HG03097 (cell line): ENCODE data around the gene PCGF1.

Experiments
- ATAC-seq: cut with Tn5 transposase; IDR thresholded peaks from one replicate; pipeline ENCODE4 v1.9.1; 2021; ENCODE audit not compliant: unreplicated experiment, low FRiP score

PCGF1 gene

DNA sequence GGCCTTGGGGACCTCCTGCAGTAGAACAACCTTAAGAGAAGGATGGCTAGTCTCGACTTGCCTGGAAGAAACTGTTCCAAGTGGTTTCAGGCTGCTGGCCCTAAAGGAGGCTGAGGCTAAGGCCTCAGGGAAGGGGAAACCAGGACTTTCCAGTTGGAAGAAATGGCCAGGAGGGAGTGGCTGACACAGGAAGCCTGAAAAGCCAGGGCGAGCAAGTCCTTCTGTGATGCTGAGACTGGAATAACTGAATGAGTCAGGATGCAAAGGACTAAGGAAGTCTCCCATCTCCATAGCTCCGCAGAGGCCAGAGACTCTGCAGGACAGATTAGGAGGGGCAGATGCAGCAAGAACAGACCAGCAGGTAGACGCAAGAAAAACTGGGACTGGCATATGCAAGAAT is 29.6 kb upstream of the PCGF1 start:
- no peak for ATAC-seq

DNA sequence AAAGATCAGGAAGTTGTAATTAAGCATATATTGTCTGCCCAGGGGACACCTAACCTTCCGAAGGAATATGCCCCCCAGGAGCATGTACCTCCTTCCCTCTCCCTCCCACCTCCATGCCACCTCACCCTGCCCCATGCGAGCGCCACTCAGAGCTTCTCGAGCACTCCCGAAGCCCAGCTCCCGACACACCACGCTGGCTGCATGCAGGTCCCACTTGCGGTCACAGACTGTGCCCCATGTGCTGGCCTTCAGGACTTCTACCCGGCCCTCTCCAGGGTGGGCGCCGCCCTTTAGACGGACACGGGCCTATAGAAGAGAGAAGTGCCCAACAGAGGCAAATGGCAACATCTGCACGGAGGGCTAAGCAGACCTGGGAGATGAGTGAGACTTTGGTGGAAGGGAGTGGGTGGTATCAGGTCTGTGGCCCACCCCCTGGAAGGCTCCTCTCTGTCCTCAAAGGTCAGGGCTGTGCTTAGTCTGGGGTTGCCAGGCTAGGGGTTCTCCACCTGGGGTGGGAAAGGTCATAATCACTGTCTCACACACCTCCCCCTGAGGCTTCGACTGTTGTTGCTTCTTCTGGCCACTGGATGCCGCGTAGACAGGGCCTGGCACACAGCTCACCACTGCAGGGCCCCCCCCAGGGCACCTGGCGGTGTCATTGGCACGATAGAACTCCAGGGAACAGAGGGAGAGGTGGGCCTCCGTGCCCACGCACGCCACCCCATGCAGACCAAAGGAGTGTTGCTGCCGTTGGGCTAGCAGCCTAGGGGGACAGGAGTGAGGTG is 28.9 kb upstream of the PCGF1 start:
- ATAC-seq, result no peak

DNA sequence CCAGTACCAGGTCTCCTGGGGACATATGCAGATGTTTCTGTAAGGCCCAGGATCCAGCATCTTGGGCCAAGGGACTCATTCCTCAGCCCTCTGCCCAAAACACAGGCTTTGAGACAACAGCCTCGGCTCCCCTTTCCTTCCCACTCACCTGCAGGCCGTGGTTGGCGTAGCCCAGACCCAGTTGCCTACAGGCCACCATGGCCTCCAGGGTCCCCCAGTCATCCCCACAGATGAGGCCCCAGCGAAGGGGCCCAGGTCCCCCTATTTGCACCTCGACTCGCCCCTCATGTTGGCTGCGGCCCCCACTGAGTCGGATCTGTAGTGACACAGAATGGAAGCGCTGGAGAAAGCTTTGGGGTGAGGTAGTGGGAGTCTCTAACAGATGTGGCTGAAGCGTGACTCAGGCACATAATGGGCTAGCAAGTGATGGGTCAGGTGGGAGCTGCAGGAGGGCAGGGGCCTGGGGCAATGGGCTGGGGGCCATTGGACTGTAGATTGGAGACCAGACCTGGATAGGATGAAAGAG is 28.0 kb upstream of the PCGF1 start:
- ATAC-seq, result no peak

DNA sequence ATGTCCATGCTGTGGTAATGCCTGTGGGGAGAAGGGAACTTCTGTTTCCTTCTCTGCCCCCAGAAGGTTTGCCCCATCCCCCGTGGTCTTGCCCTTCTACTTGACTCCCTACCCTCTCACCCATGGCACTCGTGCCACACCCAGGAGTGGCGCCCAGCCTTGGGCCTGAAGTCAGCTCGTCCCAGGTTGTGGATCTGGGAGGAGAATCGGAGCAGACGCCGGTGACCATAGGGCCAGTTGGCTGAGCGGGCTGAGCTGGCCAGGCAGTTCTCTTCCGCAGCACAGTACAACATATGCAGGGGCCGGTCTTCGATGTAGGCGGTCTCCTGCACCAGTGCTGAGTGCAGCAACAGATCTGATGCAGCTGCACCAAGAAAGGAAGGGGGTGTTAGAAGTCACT is 26.9 kb upstream of the PCGF1 start:
- ATAC-seq, result no peak

DNA sequence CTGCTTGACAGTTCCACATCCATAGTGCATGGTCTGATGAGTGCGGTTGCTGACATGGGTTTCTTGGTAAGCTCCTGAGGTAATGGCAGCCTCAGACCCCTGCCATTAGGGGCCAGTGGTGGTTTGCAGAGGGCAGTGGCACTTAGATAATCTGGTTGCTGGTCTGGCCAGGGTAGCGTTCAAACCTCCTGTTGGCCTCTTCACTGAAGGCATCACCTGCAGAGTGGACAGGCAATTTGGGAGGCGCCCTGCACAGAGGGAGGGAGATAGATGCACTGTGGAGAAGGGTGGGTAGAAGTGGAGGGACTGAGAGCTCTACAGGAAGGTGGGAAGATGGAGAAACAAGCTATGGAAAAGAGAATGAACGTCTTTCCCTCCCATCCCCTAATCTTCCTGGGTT is 26.0 kb upstream of the PCGF1 start:
- no peak for ATAC-seq

DNA sequence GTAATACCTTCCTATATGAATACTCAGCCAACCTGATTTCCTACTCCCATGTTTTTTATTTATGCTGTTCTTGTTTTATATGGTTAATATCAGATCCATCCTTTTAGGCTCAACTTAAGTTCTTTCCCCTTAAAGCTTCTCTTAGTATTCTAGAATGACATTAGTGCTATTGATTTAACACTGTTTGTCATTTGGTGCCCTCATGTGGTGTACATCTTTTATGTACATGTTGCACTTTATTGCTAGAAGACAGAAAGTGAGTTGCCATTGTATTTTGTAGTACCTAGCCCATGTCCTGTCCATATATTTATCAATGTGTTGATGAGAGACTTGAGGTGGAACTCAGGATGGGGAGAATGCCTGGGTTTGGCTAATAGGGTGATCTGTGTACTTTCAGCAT is 24.7 kb upstream of the PCGF1 start:
- ATAC-seq, result no peak

DNA sequence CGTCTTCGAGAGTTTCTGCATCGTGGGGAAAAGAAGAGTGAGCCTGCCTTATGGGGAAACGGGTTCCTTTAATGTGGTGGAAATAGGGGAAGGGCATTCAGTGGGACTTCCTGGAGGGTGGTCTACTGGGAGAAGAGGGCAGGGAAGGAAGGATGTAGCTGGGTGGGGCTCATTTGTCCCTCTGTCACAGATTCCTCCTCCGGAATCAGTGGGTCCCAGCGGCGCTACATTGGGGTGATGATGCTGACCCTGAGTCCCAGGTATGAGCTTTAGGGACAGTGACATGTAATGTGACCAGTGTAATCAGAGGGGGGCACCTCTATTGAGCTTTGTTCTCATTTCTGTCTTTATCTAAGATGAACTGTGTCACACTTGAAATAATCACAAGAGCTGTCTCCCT is 24.2 kb upstream of the PCGF1 start:
- ATAC-seq, result no peak

DNA sequence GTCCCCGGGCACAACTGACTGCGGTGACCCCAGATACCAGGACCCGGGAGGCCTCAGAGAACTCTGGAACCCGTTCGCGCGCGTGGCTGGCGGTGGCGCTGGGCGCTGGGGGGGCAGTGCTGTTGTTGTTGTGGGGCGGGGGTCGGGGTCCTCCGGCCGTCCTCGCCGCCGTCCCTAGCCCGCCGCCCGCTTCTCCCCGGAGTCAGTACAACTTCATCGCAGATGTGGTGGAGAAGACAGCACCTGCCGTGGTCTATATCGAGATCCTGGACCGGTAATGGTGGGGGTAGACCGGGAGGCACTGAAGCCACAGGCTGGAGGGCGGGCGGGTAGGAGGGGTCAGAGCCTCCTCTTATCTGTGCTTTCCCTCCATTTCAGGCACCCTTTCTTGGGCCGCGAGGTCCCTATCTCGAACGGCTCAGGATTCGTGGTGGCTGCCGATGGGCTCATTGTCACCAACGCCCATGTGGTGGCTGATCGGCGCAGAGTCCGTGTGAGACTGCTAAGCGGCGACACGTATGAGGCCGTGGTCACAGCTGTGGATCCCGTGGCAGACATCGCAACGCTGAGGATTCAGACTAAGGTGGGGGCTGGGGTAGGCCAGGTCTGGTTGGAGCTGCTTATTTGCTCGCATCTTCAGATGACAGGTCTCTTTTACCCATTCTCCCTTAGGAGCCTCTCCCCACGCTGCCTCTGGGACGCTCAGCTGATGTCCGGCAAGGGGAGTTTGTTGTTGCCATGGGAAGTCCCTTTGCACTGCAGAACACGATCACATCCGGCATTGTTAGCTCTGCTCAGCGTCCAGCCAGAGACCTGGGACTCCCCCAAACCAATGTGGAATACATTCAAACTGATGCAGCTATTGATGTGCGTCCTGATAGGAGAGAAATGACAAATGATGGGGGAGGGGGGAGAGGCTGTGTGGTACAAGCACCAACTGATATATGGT is 23.0 kb upstream of the PCGF1 start:
- peak; percentile 27 for ATAC-seq

DNA sequence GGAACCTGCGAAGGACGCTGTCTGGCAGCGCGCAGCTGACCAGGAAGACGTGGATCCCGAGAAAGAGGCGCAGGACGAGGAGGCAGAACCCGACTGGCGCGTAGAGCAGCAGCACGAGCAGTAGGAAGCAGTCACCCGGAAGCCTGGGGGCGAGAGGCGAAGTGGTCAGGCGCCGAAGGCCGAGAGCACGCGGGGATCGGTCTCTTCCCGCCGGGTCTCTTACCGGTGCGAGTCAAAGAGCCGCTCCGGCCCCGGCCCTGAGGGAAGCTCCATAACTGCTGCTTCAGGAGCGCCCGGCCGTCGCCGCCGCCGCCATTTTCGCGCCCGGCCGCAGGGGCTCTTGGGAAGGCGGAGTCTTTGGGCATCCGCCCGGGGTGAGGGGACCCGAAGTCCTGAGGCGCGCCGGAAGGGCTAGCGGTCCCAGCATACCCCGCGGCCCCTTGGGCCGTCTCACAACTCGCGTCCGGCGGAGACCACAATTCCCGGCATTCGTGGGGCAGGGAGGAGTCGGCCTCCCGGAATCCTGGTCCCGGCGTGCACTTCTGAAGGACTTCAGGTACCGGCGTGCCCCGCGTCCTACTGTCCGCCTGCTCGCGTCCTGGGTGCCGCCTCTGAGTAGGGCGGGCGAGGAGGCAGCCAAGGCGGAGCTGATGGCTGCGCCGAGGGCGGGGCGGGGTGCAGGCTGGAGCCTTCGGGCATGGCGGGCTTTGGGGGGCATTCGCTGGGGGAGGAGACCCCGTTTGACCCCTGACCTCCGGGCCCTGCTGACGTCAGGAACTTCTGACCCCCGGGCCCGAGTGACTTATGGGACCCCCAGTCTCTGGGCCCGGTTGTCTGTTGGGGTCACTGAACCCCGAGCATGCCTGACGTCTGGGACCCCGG is 22.1 kb upstream of the PCGF1 start, which contains the start of the genes AUP1 and HTRA2:
Gene AUP1, minus strand, starts transcription at position 350 of the 882 bp plus-strand sequence. Its CDS starts 77 bp downstream, at position 273.
Gene HTRA2, plus strand, starts transcription at position 577 of the 882 bp plus-strand sequence. Its CDS starts 74 bp downstream, at position 651.
- ATAC-seq, result peak; percentile 70

DNA sequence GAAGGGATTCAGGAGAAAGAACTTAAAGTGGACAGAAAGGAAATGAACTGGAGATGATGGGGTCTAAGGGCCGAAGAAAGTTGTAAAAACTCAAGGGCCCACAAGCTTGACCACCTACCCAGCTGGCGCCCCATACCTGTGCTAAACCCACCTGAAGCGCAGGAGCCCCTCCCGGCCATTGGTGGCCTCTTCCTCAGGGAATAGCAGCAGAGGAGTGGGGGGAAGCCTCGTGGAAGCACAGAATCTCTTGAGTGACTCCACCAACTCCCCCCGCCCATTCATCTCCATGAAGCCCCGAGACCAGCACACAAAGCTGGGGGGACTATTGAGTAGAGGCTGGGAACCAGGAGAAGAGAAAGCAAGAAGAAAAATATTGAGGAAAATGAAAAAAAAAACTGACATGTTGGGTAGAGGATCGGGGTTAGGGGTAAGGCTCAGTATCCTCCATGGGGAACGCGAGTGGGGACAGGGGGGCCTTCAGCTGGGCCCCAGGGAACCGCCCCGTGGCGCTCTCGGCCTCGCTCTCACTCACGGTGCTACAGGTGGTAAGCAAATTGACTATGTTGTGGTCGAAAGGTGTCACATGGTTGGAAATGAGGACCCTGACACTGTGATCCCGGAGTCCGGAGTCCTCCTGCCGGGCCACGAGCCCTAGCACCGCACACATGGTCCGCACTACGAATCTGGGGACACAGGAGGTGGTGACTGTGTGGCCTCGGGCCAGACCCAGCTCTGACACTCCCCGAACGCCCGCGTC is 21.3 kb upstream of the PCGF1 start:
- peak; percentile 5 for ATAC-seq

DNA sequence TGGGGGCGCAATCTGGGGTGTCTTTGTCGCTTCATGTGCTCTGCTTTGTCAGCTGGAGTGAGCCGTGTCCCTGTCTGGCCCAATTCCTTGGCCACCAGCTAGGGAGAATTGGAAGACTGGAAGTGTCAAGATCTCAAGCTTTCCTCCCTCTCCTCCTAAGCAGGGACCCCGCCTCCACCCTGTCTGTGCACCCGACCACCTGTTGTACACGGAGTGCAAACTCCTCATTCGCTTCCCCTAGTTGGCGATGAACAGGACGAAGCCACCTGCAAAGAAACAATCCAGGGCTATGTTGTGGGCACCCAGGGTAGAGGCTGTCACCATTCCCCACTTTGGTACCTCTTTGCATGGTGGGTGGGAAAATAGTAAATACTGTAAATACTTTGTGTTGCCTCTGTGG is 20.2 kb upstream of the PCGF1 start:
- ATAC-seq, result no peak

DNA sequence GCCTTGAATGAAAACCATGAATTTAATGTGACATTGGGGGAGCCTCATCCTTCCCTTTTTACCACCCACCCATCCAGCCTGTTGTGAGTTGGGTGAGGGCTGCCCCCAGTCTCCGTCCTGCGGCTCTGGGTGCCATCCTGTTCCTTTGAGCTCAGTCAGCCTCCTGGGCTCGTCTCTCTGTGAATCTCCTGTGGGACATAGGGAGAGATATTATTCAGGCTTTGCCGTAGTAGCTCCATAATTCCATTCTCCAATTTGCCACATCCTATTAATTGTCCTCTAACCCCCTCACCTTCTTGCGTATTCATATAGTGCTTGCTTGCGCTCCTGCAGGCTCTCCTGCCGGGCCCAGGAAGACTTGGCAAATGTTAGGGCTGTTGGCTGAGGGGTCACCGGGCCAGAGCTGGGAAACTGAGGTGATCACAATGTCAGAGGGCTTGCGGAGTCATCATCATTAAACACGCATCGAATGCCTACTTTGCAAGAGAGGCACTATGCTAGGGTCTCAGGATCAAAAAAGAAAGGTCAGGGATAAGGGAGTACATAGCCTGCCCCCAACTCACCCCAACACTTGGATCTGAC is 19.2 kb upstream of the PCGF1 start:
- ATAC-seq, result no peak

DNA sequence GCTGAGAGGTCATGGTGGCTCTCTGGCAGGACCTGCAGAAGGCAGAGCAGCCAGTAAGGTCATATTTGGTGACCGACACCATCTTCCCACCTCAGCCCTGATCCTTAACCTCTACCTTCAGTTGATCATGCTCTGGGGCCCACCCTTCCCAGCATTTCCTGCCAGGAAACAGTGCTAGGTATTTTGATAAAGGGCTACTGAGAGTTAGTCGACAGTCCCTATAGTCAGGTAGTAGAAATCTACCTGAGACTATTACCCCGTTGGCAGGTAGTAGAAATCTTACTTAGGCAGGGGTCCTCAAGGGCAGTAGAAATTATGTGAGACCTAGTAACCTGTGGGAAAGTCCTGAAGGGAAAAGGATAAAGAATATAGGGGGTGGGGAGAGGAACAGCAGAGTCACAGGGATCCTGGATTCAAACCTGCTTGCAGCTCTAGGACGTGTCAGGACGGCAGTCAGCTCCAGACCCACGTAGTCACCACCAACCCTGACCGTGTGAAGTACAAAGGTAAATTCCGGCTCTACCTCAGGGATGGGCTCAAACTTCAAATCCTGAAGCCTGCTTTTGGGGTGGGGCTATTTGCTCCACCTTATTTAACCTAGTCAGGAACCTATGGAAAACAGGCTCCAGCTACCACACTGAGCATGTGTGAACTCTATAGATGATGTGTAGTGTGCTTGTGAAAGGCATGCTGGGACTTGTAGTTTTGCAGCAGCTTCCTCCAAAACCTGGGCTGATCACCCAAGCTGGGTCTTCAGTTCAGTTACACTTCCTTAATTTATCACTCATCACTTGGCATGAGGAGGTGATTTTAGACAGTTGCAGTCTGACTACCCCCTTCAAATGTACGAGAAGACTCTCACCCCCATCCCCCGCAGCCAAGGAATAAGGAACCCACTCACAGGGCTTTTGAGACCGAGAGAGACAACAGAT is 18.5 kb upstream of the PCGF1 start, which contains the start of gene DQX1:
Gene DQX1, minus strand, starts transcription at position 515 of the 932 bp plus-strand sequence. Its CDS starts 502 bp downstream, at position 13.
- no peak for ATAC-seq

DNA sequence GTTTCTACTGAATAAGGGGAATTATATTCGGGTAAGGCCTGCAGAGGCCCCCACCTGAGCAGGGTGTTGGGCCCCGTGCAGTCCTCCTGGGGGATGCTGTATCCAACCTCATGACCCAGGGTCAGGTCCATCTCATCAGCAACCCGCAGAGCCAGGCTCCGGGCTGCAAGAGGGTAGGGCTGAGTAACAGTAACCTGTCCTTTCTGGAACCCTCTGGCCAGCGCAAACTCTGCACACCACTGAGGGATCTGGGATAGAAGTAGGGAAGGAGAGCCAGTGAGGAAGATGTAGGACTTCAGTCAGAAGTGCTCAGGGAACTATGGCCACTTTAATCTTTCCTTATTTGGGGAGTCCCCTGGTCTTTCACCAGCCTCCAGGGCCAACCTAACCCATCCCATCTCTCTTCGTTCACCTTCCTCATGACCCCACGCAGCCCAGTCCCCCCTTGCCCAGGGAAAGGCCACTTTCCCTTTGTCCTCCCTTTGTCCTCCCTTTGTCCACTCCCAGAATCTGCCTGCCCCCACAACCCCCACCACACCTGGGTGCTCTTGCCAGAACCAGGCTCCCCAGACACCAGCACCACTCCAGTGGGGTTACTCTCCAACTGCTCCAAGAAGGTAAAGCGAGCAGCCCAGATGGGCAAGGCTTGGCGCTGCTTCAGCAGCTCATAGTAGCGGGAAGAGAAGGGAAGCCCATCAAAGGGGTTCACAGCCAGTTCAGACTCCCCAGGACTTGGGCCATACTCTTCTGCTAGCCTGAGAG is 17.6 kb upstream of the PCGF1 start:
- ATAC-seq, result no peak

DNA sequence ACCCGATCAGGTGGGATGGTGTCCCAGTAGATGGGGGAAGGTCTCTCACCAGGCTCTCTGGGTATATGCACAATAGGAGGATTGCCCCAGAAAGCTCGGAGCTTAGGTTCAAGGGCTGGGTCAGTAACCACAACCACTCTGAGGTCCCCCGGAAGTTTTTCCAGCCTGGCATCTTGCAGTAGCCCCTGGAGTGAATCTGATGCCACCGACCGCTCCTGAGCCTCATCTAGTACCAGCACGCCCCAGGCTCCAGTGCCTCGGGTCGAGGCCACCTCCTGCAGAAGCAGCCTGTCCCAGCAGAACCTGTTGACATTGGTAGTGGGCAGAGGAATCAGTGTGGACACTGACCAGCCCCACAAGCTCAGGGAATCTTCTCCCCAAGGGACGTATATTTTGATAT is 16.5 kb upstream of the PCGF1 start:
- ATAC-seq, result no peak

DNA sequence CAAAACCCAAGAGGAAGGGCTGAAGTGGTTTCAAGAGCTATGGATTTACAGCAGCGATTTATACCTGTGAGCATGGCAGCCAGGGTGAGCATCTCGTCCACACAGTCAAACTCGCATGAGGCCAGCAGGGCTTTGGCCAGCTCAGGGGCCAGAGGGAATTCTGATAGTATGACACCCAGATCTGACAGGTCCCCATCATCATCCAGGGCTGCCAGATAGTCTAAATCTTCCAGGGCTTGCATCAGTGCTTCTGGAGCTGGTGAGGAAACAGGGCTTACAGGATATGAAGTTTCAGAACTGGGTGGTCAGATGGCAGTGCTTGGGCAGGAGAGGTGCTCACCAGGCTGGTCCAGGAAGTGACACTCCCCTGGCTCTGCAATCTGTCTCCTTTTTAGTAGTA is 15.0 kb upstream of the PCGF1 start:
- no peak for ATAC-seq

DNA sequence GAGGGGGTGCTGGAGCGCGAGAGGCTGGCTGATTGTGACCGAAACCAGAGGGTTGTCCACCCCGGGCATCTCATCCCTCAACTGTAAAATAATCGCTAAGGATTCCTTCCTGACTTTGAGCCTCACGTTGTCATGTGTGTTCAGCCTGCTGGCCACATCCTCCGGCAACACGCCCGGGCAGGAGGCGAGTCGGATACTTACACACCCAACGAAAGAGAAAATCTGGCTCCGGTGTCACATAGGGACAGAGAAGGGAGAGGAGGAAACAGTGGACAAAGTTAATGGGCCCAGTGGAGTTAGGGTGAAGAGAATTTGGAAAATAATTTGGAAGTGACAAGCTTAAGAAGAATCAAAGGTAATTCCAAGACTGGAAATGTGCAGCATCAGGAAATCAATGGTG is 9.2 kb upstream of the PCGF1 start:
- no peak for ATAC-seq
